GM12892 (cell line): ENCODE measurements around the gene CUL3.
"Not testable (repeated sequence)": the region's sequence is repeated elsewhere in the genome, so short reads cannot be mapped to it uniquely, and the experiment has no call there.

Experiments used
- POLR2A ChIP-seq: IDR thresholded peaks from 2 replicates; pipeline ENCODE4 v1.6.1; 2011; ENCODE audit warnings: low read depth, low read length, control low read depth
- TAF1 ChIP-seq: IDR thresholded peaks from 2 replicates; pipeline ENCODE4 v1.6.1; 2011; ENCODE audit warnings: low read depth, mild to moderate bottlenecking, control low read depth, low read length, borderline replicate concordance

- not testable (repeated sequence) for TF ChIP-seq POLR2A, TAF1
Observed at GRCh38 chr2:224522483-224522882, 62.7 kb downstream of the CUL3 start.
